C4-2B (cell line): ENCODE measurements around the gene ABCC6.

Experiments
- H3K27ac ChIP-seq: fragments of 450-650 bp; 2 replicates; pipeline ENCODE4 v1.5.1; 2017
- CTCF ChIP-seq: fragments of 450-650 bp; conservative IDR thresholded peaks from 2 replicates; pipeline ENCODE4 v1.5.1; 2017; ENCODE audit warnings: mild to moderate bottlenecking
- ZFX ChIP-seq: fragments of 450-650 bp; IDR thresholded peaks from 2 replicates; pipeline ENCODE4 v1.6.1; 2017

Gene ABCC6

DNA sequence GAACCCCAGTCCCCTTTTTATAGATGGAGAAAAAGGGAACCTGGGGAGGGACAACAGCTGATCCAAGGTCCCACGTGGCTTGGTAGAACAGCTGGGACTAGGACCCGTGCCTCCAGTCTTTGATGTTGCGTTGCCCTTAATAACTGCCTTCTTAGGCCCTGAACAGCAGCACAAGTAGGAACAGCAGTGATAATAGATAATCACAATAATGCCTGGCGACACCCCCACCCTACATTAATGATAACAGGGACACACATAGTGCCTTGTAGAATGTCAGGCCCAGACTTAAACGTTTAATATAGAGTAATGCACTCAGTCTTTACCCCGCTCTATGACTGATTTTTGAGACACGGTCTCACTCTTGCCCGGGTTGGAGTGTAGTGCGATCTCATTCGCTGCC lies 96.4 kb downstream of the ABCC6 start:
- H3K27ac ChIP-seq = peak overlapping the region; percentile 38
- TF ChIP-seq ZFX (no peak), CTCF (no peak)

- H3K27ac ChIP-seq = no peak overlapping the region
- TF ChIP-seq ZFX (no peak), CTCF (no peak)
Observed at GRCh38 chr16:16124974-16125373, 98.3 kb downstream of the ABCC6 start.

- TF ChIP-seq ZFX = no peak
- no peak for TF ChIP-seq CTCF
- no peak overlapping the region for H3K27ac ChIP-seq
Observed at GRCh38 chr16:16124438-16124837, 98.9 kb downstream of the ABCC6 start.

DNA sequence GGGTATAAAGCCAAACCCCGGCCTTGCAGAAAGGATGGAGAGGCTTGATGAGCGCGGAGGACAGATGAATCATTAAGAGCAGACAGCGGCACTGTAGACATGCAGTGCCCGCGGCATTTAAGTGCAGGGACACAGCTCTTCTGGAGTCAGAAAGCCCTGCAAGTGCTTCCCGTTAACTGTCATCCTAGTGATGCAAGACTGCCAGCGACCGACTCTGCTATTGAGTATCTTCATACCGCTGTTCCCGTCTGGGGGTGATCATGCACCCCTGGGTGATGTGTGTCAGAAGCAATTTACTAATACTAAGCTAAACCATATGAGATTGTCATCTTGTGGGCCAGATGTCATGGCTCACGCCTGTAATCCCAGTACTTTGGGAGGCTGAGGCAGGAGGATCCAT lies 101.0 kb downstream of the ABCC6 start:
- TF ChIP-seq CTCF (no peak), ZFX (no peak)

GRCh38 chr16:16121185-16121727 lies 102.0 kb downstream of the ABCC6 start:
- H3K27ac ChIP-seq = no peak overlapping the region
- TF ChIP-seq ZFX = no peak
- TF ChIP-seq CTCF = no peak

More for the DNA sequence above, 101.0 kb downstream of the ABCC6 start:
- H3K27ac ChIP-seq = no peak overlapping the region

- no peak overlapping the region for H3K27ac ChIP-seq
- TF ChIP-seq ZFX = no peak
- no peak for TF ChIP-seq CTCF
Observed at GRCh38 chr16:16120382-16121184, 102.7 kb downstream of the ABCC6 start.

DNA sequence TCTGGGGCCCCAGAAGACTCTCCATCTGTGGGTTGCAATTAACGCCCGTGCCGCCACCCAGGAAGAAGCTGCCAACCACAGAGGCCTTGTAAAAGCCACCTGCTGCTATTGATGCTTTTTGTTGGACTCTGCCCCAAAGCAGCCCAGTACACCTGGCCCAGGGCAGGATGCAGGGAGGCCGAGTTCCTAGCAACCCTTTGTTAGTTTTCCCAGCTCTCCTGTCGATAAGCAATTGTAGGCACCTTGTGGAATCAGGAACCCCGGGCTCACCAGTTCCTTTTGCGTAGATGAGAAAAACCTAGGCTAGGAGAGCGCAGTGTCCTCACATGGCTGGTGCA lies 103.3 kb downstream of the ABCC6 start:
- TF ChIP-seq CTCF (no peak), ZFX (no peak)
- H3K27ac ChIP-seq = no peak overlapping the region
